GM21529 (cell line): ENCODE results near the gene CSNK1G2.

Experiments used
- ATAC-seq: cut with Tn5 transposase; IDR thresholded peaks from one replicate; pipeline ENCODE4 v1.9.1; 2021; ENCODE audit not compliant: unreplicated experiment

Gene CSNK1G2

GRCh38 chr19:2014731-2015607 is 74.0 kb downstream of the CSNK1G2 start:
- ATAC-seq: no peak

- no peak for ATAC-seq
Observed at GRCh38 chr19:2015608-2015950, 74.6 kb downstream of the CSNK1G2 start, which contains the start of gene BTBD2. TSS of gene BTBD2 (minus strand) at chr19:2015714. CDS start at chr19:2015703, 11 bp downstream.

GRCh38 chr19:2016041-2016807 is 75.3 kb downstream of the CSNK1G2 start:
- no peak for ATAC-seq

- no peak for ATAC-seq
Observed at GRCh38 chr19:2018752-2019151, 77.8 kb downstream of the CSNK1G2 start.

GRCh38 chr19:2021453-2022140 is 80.6 kb downstream of the CSNK1G2 start:
- ATAC-seq: no peak

- no peak for ATAC-seq
Observed at GRCh38 chr19:2022289-2022688, 81.3 kb downstream of the CSNK1G2 start.

- no peak for ATAC-seq
Observed at GRCh38 chr19:2026770-2027169, 85.8 kb downstream of the CSNK1G2 start.

GRCh38 chr19:2027361-2027760 is 86.4 kb downstream of the CSNK1G2 start:
- no peak for ATAC-seq
